H9 (cell line): Measurements from ENCODE around the gene ERFL. TPM values are rescaled to one million over a fixed set of nuclear protein-coding genes. Genes with fewer than 3 reads are reported as not detected.

ENCODE experiments used
- DNase-seq: peaks from one replicate; pipeline ENCODE4 v3.0.0-alpha.2; 2017
- H2AFZ ChIP-seq: one replicate; pipeline ENCODE4 v1.6.1; 2013; ENCODE audit warnings: mild to moderate bottlenecking, low read length, control low read depth, moderate library complexity
- H2AK5ac ChIP-seq: 2 replicates; pipeline ENCODE4 v1.6.1; 2013; ENCODE audit warnings: low read length, control low read depth, mixed read lengths; ENCODE audit not compliant: insufficient read length
- H2BK120ac ChIP-seq: one replicate; pipeline ENCODE4 v1.6.1; 2013; ENCODE audit warnings: low read depth, mild to moderate bottlenecking, low read length, control low read depth, inconsistent platforms; ENCODE audit not compliant: poor library complexity, severe bottlenecking
- H2BK12ac ChIP-seq: 2 replicates; pipeline ENCODE4 v1.6.1; 2013; ENCODE audit warnings: low read length, control low read depth, mixed read lengths, low read depth; ENCODE audit not compliant: insufficient read length
- H2BK15ac ChIP-seq: 2 replicates; pipeline ENCODE4 v1.6.1; 2013; ENCODE audit warnings: low read depth, low read length, control low read depth
- H2BK20ac ChIP-seq: one replicate; pipeline ENCODE4 v1.6.1; 2013; ENCODE audit warnings: low read depth, mild to moderate bottlenecking, low read length, control low read depth, inconsistent platforms; ENCODE audit not compliant: poor library complexity, severe bottlenecking
- H2BK5ac ChIP-seq: 2 replicates; pipeline ENCODE4 v1.6.1; 2013; ENCODE audit warnings: low read length, control low read depth, mixed read lengths; ENCODE audit not compliant: insufficient read length
- H3K14ac ChIP-seq: 2 replicates; pipeline ENCODE4 v1.6.1; 2013; ENCODE audit warnings: low read length, control low read depth; ENCODE audit not compliant: insufficient read depth
- H3K18ac ChIP-seq: 2 replicates; pipeline ENCODE4 v1.6.1; 2013; ENCODE audit warnings: low read depth, mild to moderate bottlenecking, mixed read lengths, low read length, control low read depth; ENCODE audit not compliant: insufficient read length
- H3K23ac ChIP-seq: 2 replicates; pipeline ENCODE4 v1.6.1; 2013; ENCODE audit warnings: low read length, control low read depth, mixed read lengths, low read depth; ENCODE audit not compliant: insufficient read length
- H3K23me2 ChIP-seq: 2 replicates; pipeline ENCODE4 v1.6.1; 2013; ENCODE audit warnings: low read depth, mild to moderate bottlenecking, mixed read lengths, low read length, control low read depth; ENCODE audit not compliant: insufficient read length, poor library complexity, severe bottlenecking
- H3K27ac ChIP-seq: 2 replicates; pipeline ENCODE4 v1.5.1; 2013; ENCODE audit warnings: low read length, control low read depth, mixed read lengths, low read depth; ENCODE audit not compliant: insufficient read length
- H3K27me3 ChIP-seq: 2 replicates; pipeline ENCODE4 v1.6.1; 2013; ENCODE audit warnings: low read length, control low read depth, inconsistent platforms; ENCODE audit not compliant: insufficient read depth
- H3K4ac ChIP-seq: 2 replicates; pipeline ENCODE4 v1.6.1; 2013; ENCODE audit warnings: low read depth, mild to moderate bottlenecking, control low read depth, inconsistent platforms, low read length, moderate library complexity
- H3K4me1 ChIP-seq: 2 replicates; pipeline ENCODE4 v1.6.1; 2013; ENCODE audit warnings: low read length, control low read depth, inconsistent platforms; ENCODE audit not compliant: insufficient read depth
- H3K4me2 ChIP-seq: 2 replicates; pipeline ENCODE4 v1.6.1; 2013; ENCODE audit warnings: low read length, control low read depth, mixed read lengths; ENCODE audit not compliant: insufficient read length, insufficient read depth
- H3K56ac ChIP-seq: 2 replicates; pipeline ENCODE4 v1.6.1; 2013; ENCODE audit warnings: low read depth, mild to moderate bottlenecking, mixed read lengths, low read length, control low read depth; ENCODE audit not compliant: insufficient read length
- H3K79me1 ChIP-seq: 2 replicates; pipeline ENCODE4 v1.6.1; 2013; ENCODE audit warnings: low read depth, mild to moderate bottlenecking, moderate library complexity, low read length, control low read depth, inconsistent platforms; ENCODE audit not compliant: insufficient read depth, poor library complexity, severe bottlenecking
- H3K79me2 ChIP-seq: 2 replicates; pipeline ENCODE4 v1.6.1; 2013; ENCODE audit warnings: low read length, control low read depth, inconsistent platforms; ENCODE audit not compliant: insufficient read depth
- H3K9ac ChIP-seq: 2 replicates; pipeline ENCODE4 v1.6.1; 2013; ENCODE audit warnings: low read length, control low read depth, mixed read lengths; ENCODE audit not compliant: insufficient read length; ENCODE audit errors: extremely low read depth
- H3K9me3 ChIP-seq: one replicate; pipeline ENCODE4 v1.6.1; 2013; ENCODE audit warnings: low read depth, low read length, inconsistent platforms; ENCODE audit not compliant: control insufficient read depth
- H3T11ph ChIP-seq: one replicate; pipeline ENCODE4 v1.6.1; 2013; ENCODE audit warnings: mild to moderate bottlenecking, low read length, control low read depth, inconsistent platforms
- H4K20me1 ChIP-seq: one replicate; pipeline ENCODE4 v1.6.1; 2013; ENCODE audit not compliant: control insufficient read depth, insufficient read length, insufficient read depth
- H4K5ac ChIP-seq: 2 replicates; pipeline ENCODE4 v1.6.1; 2013; ENCODE audit warnings: low read depth, mild to moderate bottlenecking, mixed read lengths, low read length, control low read depth; ENCODE audit not compliant: insufficient read length
- H4K8ac ChIP-seq: replicated peaks from 2 replicates; pipeline ENCODE4 v1.6.1; 2013; ENCODE audit warnings: low read length, control low read depth, mixed read lengths, low read depth; ENCODE audit not compliant: insufficient read length
- H4K91ac ChIP-seq: 2 replicates; pipeline ENCODE4 v1.6.1; 2013; ENCODE audit warnings: low read depth, mild to moderate bottlenecking, moderate library complexity, mixed read lengths, low read length, control low read depth; ENCODE audit not compliant: insufficient read length
- H3K27ac Mint-ChIP-seq, 3 experiments: 2 replicates in 2 of 3; 3 replicates in 1 of 3; pipeline ENCODE4 v1.8.0; 2020 to 2021; ENCODE audit warnings: mixed read lengths in 3 of 3, mild to moderate bottlenecking in 1 of 3, moderate library complexity in 1 of 3
- H3K27me3 Mint-ChIP-seq: 2 replicates; pipeline ENCODE4 v1.8.0; 2021; ENCODE audit warnings: low read depth, mild to moderate bottlenecking, moderate library complexity, mixed read lengths
- H3K36me3 Mint-ChIP-seq, 3 experiments: 2 replicates in 2 of 3; 3 replicates in 1 of 3; pipeline ENCODE4 v1.8.0; 2020 to 2021; ENCODE audit warnings: low read depth in 3 of 3, mixed read lengths in 3 of 3; ENCODE audit not compliant: insufficient read depth in 1 of 3
- H3K4me1 Mint-ChIP-seq, 2 experiments: 2 replicates each; pipeline ENCODE4 v1.8.0; 2020; ENCODE audit warnings: mixed read lengths in 2 of 2
- H3K4me3 Mint-ChIP-seq, 2 experiments: 2 replicates in 1 of 2; 3 replicates in 1 of 2; pipeline ENCODE4 v1.8.0; 2020 to 2021; ENCODE audit warnings: mild to moderate bottlenecking in 2 of 2, mixed read lengths in 2 of 2, moderate library complexity in 1 of 2
- H3K9me3 Mint-ChIP-seq, 2 experiments: 2 replicates in 1 of 2; 3 replicates in 1 of 2; pipeline ENCODE4 v1.8.0; 2020; ENCODE audit warnings: mild to moderate bottlenecking in 2 of 2, mixed read lengths in 2 of 2, moderate library complexity in 1 of 2
- WGBS: extraction: QIAGEN DNeasy Blood & Tissue Kit; methylation state at CpG from one replicate; pipeline ENCODE4 v1.1.7; 2013; ENCODE audit warnings: missing lambda C conversion rate, low lambda C conversion rate, mixed read lengths; ENCODE audit not compliant: insufficient read length; ENCODE audit errors: extremely low coverage; 5-methylcytosine and 5-hydroxymethylcytosine counted together
- total RNA-seq: library from RNA; stranded (reverse); gene quantifications from 2 replicates; pipeline ENCODE4 v1.2.1, GENCODE V29; 2021
- TF ChIP-seq, protein P1 (sequence below): fragments of 200-600 bp; sonication (generic); conservative IDR thresholded peaks from 3 replicates; pipeline ENCODE4 v1.8.0; 2021; ENCODE audit warnings: antibody characterized with exemption, mild to moderate bottlenecking

Gene ERFL
- total RNA-seq, 1 experiment from 2014 or later: 0.22 TPM

DNA sequence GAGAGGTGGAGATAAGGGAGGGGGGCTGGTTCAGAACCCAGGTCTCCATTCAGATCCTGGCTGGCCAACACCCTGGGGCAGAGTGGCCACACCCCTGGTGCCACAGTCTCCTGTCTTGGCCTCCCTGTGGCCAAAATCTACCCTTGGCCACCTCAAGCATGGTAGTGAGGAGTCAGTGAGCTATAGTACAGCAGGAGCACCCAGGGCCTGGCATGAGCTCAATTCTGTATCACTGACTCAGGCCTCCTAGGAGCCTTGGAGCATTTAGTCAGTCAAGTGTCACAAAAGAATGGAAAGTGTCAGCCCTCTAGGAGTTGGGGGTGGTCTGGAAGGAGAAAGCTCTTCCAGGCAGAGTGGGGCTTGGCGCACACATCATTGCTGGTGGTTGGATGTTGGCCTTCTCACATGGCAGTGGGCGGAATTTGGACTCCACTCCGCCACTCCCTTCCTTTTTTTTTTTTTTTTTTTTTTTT, 57.8 kb downstream of the ERFL start:
- Histone ChIP-seq H3K56ac (no peak overlapping the region), H3T11ph (no peak overlapping the region), H3K23ac (no peak overlapping the region), H3K18ac (no peak overlapping the region), H3K27ac (no peak overlapping the region), H2BK5ac (no peak overlapping the region), H3K79me1 (peaks cover 5% of the 10 kb centered on the region), H3K9me3 (no peaks in the 10 kb centered on the region), H4K8ac (no peak overlapping the region), H4K91ac (no peak overlapping the region), H3K14ac (no peak overlapping the region), H2AFZ (no peak overlapping the region), H4K5ac (no peak overlapping the region), H2BK12ac (no peak overlapping the region), H2BK120ac (no peak overlapping the region), H3K23me2 (no peaks in the 10 kb centered on the region), H2BK20ac (no peak overlapping the region), H3K4me2 (no peak overlapping the region), H3K4me1 (no peaks in the 10 kb centered on the region), H3K4ac (no peak overlapping the region), H3K27me3 (no peaks in the 10 kb centered on the region), H3K9ac (no peak overlapping the region), H2AK5ac (no peak overlapping the region), H3K79me2 (no peaks in the 10 kb centered on the region; the same call in 1 of the 2 replicates), H2BK15ac (no peak overlapping the region), H4K20me1 (no peaks in the 10 kb centered on the region)
- Mint-ChIP-seq H3K4me1 (peaks cover 6 to 13% of the 10 kb centered on the region in 2 experiments; a peak in 3 of 4 replicates), H3K36me3 (peaks cover 32 to 65% (median 53%) of the 10 kb centered on the region in 3 experiments), H3K27me3 (peaks cover 8% of the 10 kb centered on the region), H3K9me3 (no peaks in the 10 kb centered on the region), H3K27ac (peak overlapping the region in 2 of 3 experiments; percentile 73 to 81; a peak in 3 of 7 replicates), H3K4me3 (no peak overlapping the region)
- WGBS: no CpG with 5 or more reads among the region's 3 CpGs
- DNase-seq: no peak
- TF ChIP-seq, protein P1, sequence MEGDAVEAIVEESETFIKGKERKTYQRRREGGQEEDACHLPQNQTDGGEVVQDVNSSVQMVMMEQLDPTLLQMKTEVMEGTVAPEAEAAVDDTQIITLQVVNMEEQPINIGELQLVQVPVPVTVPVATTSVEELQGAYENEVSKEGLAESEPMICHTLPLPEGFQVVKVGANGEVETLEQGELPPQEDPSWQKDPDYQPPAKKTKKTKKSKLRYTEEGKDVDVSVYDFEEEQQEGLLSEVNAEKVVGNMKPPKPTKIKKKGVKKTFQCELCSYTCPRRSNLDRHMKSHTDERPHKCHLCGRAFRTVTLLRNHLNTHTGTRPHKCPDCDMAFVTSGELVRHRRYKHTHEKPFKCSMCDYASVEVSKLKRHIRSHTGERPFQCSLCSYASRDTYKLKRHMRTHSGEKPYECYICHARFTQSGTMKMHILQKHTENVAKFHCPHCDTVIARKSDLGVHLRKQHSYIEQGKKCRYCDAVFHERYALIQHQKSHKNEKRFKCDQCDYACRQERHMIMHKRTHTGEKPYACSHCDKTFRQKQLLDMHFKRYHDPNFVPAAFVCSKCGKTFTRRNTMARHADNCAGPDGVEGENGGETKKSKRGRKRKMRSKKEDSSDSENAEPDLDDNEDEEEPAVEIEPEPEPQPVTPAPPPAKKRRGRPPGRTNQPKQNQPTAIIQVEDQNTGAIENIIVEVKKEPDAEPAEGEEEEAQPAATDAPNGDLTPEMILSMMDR: no peak
